Endothelial cell (in vitro differentiated cells): ENCODE measurements around the gene AKT3. TPM values are rescaled to one million over a fixed set of nuclear protein-coding genes. Genes with fewer than 3 reads are reported as not detected.
"Not testable (repeated sequence)": the region's sequence is repeated elsewhere in the genome, so short reads cannot be mapped to it uniquely, and the experiment has no call there.

Experiments
- DNase-seq: peaks from one replicate; pipeline ENCODE4 v3.0.0; 2021; ENCODE audit warnings: low spot score
- H3K27ac Mint-ChIP-seq: one replicate; pipeline ENCODE4 v1.8.0; 2021; ENCODE audit warnings: mixed read lengths, inconsistent platforms; ENCODE audit not compliant: unreplicated experiment
- H3K27me3 Mint-ChIP-seq: one replicate; pipeline ENCODE4 v1.8.0; 2021; ENCODE audit warnings: mild to moderate bottlenecking, moderate library complexity, mixed read lengths, inconsistent platforms; ENCODE audit not compliant: unreplicated experiment
- H3K36me3 Mint-ChIP-seq: one replicate; pipeline ENCODE4 v1.8.0; 2021; ENCODE audit warnings: mild to moderate bottlenecking, low read depth, mixed read lengths, inconsistent platforms; ENCODE audit not compliant: unreplicated experiment
- H3K4me1 Mint-ChIP-seq: one replicate; pipeline ENCODE4 v1.8.0; 2021; ENCODE audit warnings: mild to moderate bottlenecking, mixed read lengths, inconsistent platforms; ENCODE audit not compliant: unreplicated experiment
- H3K4me3 Mint-ChIP-seq: one replicate; pipeline ENCODE4 v1.8.0; 2021; ENCODE audit warnings: mild to moderate bottlenecking, mixed read lengths, inconsistent platforms; ENCODE audit not compliant: unreplicated experiment
- H3K9me3 Mint-ChIP-seq: one replicate; pipeline ENCODE4 v1.8.0; 2021; ENCODE audit warnings: mixed read lengths, inconsistent platforms; ENCODE audit not compliant: unreplicated experiment
- total RNA-seq: library from RNA; stranded (reverse); fragmentation: NEBNext Ultra II Directional; extraction: Animal tissue kit (Norgen Biotek cat#: 25700); gene quantifications from one replicate; pipeline ENCODE4 v1.2.1, GENCODE V29; 2021; ENCODE audit not compliant: unreplicated experiment
- TF ChIP-seq, protein P1 (sequence below): fragments of 200-600 bp; sonication (generic); IDR thresholded peaks from one replicate; pipeline ENCODE4 v1.5.0; 2021; ENCODE audit warnings: antibody characterized with exemption; ENCODE audit not compliant: unreplicated experiment

The AKT3 gene
- total RNA-seq, 1 donor from 2014 or later: 87.3 TPM

DNA sequence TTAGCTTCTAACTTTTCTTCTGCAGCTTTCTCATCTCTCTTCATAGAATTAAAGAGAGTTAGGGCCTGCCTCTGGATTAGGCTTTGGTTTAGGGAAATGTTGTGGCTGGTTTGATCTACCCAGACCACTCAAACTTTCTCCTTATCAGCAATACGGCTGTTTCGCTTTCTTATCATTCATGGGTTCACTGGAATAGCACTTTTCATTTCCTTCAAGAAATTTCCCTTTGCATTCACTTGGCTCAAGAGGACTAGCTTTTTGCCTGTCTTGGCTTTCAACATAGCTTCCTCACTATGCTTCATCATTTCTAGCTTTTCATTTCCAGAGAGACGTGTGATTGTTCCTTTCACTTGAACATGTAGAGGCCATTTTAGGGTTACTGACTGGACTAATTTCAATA lies 59.6 kb downstream of the AKT3 start:
- Mint-ChIP-seq H3K27ac (no peak overlapping the region), H3K36me3 (peaks cover 3% of the 10 kb centered on the region), H3K27me3 (no peaks in the 10 kb centered on the region), H3K4me1 (peaks cover 41% of the 10 kb centered on the region), H3K9me3 (no peaks in the 10 kb centered on the region), H3K4me3 (no peak overlapping the region)
- TF ChIP-seq, protein P1, sequence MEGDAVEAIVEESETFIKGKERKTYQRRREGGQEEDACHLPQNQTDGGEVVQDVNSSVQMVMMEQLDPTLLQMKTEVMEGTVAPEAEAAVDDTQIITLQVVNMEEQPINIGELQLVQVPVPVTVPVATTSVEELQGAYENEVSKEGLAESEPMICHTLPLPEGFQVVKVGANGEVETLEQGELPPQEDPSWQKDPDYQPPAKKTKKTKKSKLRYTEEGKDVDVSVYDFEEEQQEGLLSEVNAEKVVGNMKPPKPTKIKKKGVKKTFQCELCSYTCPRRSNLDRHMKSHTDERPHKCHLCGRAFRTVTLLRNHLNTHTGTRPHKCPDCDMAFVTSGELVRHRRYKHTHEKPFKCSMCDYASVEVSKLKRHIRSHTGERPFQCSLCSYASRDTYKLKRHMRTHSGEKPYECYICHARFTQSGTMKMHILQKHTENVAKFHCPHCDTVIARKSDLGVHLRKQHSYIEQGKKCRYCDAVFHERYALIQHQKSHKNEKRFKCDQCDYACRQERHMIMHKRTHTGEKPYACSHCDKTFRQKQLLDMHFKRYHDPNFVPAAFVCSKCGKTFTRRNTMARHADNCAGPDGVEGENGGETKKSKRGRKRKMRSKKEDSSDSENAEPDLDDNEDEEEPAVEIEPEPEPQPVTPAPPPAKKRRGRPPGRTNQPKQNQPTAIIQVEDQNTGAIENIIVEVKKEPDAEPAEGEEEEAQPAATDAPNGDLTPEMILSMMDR: no peak
- DNase-seq: no peak

DNA sequence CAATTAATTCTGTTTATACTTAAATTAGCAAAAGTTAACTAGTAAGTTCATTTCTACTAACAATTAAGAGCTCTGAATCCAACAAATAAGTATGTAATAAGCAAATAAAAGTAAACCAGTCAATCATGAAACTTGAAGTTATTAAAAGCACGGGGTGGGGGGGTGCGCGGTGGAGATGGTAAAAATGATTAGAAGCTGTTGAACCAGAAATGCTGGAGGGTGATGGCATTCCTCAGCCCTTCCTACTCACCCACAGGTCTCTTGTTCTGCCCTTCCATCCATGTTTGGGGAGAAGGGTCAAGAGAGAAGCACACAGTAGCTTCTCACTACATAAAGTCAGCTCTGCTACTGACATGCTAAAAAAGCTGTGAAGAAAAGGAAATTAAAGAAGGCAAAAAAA lies 63.5 kb downstream of the AKT3 start:
- Mint-ChIP-seq H3K4me1 (peaks cover 34% of the 10 kb centered on the region), H3K27ac (peak overlapping the region; percentile 87), H3K27me3 (no peaks in the 10 kb centered on the region), H3K9me3 (no peaks in the 10 kb centered on the region), H3K4me3 (no peak overlapping the region), H3K36me3 (peaks cover 3% of the 10 kb centered on the region)
- TF ChIP-seq, protein P1: no peak
- no peak for DNase-seq

DNA sequence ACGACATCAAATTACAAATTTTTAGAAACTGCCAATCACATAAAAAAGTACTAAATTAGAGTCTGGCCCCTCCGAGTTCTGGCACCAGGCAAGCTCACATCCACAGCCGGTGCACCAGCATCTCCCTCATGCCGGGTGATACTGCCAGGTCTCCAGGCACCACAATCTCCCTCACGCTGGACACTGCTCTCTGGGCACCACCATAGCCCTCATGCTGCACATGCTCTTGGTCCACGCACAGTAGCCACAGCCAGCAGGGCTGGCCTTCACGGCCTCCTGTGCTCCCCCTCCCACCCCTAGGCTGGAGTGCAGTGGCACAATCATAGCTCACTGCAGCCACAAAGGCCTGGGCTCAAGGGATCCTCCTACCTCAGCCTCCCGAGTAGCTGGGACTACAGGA lies 65.5 kb downstream of the AKT3 start:
- no peaks in the 10 kb centered on the region for H3K36me3 Mint-ChIP-seq
- H3K9me3 Mint-ChIP-seq: no peaks in the 10 kb centered on the region
- H3K27ac Mint-ChIP-seq: no peak overlapping the region
- no peaks in the 10 kb centered on the region for H3K27me3 Mint-ChIP-seq
- DNase-seq: no peak
- TF ChIP-seq, protein P1: no peak
- peaks cover 24% of the 10 kb centered on the region for H3K4me1 Mint-ChIP-seq
- no peak overlapping the region for H3K4me3 Mint-ChIP-seq

DNA sequence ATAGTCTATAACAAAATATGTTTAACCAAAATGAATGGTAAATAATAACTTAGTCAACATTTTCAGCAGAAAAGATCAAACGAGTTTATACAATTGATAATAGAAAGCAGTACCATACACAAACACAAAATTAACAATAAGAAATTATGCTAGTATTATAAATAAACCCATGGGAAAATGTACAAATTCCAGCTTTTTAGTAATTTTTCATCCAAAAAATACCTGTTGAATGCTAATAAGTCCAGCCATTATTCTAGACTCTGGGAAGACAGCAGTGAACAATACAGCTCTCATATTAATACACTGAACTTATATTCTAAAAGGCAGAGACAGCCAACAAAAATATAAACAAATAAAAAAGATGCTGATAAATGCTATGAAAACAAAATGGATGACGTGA lies 66.3 kb downstream of the AKT3 start:
- TF ChIP-seq, protein P1: no peak
- no peak overlapping the region for H3K27ac Mint-ChIP-seq
- no peak overlapping the region for H3K4me3 Mint-ChIP-seq
- no peaks in the 10 kb centered on the region for H3K36me3 Mint-ChIP-seq
- no peaks in the 10 kb centered on the region for H3K27me3 Mint-ChIP-seq
- H3K4me1 Mint-ChIP-seq: peaks cover 24% of the 10 kb centered on the region
- H3K9me3 Mint-ChIP-seq: no peaks in the 10 kb centered on the region
- DNase-seq: no peak

DNA sequence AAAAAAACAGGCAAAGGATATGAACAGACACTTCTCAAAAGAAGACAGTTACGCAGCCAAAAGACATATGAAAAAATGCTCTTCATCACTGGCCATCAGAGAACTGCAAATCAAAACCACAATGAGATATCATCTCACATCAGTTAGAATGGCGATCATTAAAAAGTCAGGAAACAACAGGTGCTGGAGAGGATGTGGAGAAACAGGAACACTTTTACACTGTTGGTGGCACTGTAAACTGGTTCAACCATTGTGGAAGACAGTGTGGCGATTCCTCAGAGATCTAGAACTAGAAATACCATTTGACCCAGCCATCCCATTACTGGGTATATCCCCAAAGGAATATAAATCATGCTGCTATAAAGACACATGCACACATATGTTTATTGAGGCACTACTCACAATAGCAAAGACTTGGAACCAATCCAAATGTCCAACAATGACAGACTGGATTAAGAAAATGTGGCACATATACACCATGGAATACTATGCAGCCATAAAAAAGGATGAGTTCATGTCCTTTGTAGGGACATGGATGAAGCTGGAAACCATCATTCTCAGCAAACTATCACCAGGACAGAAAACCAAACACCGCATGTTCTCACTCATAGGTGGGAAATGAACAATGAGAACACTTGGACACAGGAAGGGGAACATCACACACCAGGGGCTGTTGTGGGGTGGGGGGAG lies 77.5 kb downstream of the AKT3 start:
- H3K27me3 Mint-ChIP-seq, DNase-seq, H3K9me3 Mint-ChIP-seq, H3K4me1 Mint-ChIP-seq, H3K36me3 Mint-ChIP-seq, H3K4me3 Mint-ChIP-seq, H3K27ac Mint-ChIP-seq: not testable (repeated sequence)
